Pulmonary artery endothelial cell (primary cell): ENCODE data around the gene CALU. TPM values are rescaled to one million over a fixed set of nuclear protein-coding genes. Genes with fewer than 3 reads are reported as not detected.

ENCODE experiments used
- DNase-seq: peaks from one replicate; pipeline ENCODE4 v3.0.0-alpha.2; 2011; ENCODE audit warnings: low read depth, low spot score
- total RNA-seq: library from RNA; depleted of rRNA; stranded (reverse); fragments of >200 nt; gene quantifications from 2 replicates; pipeline ENCODE4 v1.2.3, GENCODE V29; 2014

CALU gene
- total RNA-seq, 1 donor from 2014 or later: 381 TPM

DNA sequence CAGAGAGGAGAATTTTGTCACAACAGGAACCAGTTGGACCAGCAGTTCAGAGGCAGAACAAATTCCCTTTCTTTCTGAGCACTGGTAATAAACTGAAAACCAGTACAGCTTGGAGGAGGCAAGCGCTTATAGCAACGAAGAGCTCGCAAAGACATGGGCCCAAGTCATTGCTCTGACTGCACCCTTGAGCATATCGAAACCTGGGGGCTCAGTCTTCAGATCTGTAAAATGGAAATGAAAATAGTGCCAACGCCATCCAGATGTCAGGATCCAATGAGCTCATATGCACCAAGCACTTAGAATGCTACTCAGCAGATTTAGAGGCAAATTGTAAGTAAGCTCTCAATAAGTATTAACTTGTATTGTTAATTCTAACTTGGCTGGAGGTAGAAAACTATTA, 14.4 kb upstream of the CALU start:
- DNase-seq: no peak

DNA sequence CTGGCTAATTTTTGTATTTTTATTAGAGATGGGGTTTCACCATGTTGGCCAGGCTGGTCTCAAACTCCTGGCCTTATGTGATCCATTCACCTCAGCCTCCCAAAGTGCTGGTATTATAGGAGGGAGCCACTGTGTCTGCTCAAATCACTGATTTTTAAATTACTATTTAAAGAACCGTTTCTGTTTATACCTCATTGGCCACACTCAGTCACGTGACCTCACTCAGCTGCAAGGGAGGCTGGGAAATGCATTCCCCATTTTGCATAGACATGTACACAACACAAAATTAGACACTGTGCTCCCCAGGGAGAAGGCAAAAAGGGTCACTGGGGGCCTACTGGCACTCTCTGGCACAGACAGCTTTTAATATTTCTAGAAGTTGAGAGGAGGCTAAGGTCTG, 13.6 kb upstream of the CALU start:
- no peak for DNase-seq

DNA sequence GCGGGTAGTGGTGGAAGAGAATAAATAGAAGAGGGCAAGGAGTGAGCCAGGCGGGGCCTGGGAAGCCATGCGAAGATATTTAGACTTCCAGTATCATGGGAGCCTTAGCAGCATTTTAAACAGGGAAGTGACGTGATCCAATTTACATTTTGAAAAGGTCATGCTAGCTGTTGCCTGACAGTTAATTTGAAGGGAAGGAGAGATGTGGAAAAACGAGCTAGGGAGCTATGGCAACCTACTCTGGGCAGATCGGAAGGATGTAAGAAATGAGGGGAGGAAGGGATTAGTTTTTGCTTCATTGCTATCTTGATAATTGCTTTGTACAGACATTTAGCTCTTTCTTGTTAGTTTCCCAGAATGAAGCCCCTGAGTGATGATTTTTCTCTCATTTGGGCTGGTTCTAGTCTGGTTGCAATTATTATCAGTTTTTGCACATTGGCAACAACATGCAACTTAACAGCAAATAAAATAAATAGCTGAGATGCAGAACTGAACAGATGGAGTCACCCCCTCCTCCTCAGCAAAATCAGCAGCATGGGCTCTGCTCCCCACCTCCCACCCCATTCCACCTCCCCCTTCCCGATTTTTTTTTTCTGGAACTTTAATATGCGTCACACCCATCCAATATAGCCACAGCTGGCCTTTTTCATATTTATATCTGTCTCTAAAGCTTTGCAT, 13.0 kb upstream of the CALU start:
- no peak for DNase-seq

DNA sequence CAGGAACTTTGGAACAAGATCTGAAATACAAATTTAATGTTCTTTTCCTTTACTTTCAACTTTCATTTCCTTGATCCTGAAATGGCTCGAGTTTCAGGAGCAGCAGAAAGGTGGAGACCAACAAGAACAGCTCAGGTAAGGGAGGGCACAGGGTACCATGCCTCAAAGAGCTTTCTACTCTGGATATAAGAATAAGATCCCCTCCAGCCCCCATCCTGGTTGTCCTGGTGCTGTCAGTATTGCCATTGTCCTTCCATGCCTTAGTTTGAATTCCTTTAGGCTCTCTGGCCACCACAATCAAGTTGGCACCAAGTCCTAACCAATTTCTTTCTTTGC, 12.5 kb upstream of the CALU start:
- no peak for DNase-seq

- DNase-seq: no peak
Observed at GRCh38 chr7:128727239-128727638, 11.9 kb upstream of the CALU start.

GRCh38 chr7:128728598-128728997, 10.6 kb upstream of the CALU start:
- no peak for DNase-seq

GRCh38 chr7:128729494-128729893, 9.7 kb upstream of the CALU start:
- DNase-seq: no peak

GRCh38 chr7:128731184-128731583, 8.0 kb upstream of the CALU start:
- no peak for DNase-seq

- DNase-seq: no peak
Observed at GRCh38 chr7:128732521-128733277, 6.5 kb upstream of the CALU start.

DNA sequence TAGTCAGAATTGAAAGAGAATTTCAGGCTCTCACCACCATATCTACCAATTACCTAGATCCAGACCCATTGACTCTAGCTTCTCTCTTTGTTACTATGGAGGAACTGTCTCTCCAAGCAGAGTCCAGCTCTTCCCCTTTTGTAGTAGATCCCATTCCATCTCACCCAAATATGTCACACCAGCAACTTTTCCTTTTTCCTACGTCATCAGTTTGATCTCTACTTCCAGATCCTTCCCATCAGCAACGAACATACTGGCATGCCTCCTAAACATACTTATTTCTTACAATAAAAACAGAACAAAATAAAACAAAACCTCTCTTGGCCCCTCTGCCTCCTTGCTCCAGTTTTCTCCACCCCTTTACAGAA, 5.9 kb upstream of the CALU start:
- no peak for DNase-seq

DNA sequence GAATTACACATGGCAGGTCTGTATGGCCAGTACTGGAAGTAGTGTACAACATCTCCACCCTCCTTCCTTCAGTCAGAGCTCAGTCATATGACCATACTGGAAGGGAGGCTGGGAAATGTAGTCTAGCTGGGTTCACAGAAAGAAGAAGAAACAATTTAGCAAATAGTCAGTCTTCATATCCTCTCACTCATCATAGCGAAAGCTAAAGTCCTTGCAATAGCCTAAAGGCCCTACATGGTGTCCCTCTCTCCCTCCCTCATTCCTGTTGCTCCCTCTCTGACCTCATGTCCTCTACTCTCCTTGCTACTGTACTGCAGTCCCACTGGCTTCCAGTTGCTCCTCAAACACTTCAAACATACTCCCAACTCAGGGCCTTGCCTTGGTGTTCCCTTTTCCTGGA, 4.3 kb upstream of the CALU start:
- no peak for DNase-seq

DNA sequence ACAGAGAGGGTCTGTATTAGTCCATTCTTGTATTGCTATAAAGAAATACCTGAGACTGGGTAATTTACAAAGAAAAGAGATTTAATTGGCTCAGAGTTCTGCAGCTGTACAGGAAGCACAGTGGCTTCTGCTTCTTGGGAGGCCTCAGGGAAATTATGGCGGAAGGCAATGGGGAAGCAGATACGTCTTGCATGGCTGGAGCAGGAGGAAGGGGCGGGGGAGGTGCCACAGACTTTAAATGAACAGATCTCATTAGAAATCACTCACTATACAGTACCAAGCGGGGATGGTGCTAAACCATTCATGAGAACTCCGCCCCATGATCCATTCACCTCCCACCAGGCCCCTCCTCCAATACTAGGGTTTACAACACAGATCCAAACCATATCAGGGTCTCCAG, 3.7 kb upstream of the CALU start:
- DNase-seq: no peak

DNA sequence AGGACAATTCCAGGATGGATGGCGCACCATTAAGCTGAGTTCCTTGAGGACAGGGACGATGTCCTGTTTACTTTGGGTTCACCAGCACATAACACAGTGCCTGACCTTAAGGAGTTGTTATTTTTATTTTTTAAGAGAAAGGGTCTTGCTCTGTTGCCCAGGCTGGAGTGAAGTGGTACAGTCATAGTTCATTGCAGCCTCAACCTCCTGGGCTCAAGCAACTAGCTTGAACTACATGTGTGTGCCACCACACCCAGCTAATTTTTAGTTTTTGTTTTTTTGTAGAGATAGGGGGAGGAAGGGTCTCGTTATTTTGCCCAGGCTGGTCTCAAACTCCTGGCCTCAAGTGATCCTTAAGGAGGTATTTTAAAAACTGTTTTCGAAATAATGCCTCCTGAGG, 1.7 kb upstream of the CALU start:
- no peak for DNase-seq

DNA sequence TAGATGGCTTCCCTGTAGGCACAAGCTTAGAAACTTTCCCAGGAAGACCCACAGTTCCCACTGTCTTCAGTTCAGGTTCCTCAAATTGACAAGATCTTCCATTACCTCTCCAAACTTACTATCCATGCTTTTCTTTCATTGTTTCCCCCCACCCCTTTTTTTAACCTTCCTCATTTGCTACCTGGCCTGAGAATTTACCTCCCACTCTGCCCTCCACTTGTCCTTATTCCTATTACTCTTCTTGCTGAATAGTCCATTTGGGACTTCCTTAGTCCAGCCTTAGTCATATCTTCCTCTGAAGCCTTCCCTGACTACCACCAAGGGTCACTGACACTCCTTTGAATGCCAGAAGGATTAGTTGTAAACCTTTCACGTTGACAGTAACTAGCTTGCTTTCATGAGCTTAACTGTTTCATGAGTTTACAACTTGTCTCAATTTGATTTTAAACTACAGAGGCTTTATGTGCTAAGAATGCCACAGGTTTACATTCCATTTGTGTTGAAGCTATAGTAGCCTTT, 1.2 kb upstream of the CALU start:
- DNase-seq: no peak

- no peak for DNase-seq
Observed at GRCh38 chr7:128738570-128739047, 550 bp upstream of the CALU start.

- no peak for DNase-seq
Observed at GRCh38 chr7:128739990-128740682, 977 bp downstream of the CALU start.

DNA sequence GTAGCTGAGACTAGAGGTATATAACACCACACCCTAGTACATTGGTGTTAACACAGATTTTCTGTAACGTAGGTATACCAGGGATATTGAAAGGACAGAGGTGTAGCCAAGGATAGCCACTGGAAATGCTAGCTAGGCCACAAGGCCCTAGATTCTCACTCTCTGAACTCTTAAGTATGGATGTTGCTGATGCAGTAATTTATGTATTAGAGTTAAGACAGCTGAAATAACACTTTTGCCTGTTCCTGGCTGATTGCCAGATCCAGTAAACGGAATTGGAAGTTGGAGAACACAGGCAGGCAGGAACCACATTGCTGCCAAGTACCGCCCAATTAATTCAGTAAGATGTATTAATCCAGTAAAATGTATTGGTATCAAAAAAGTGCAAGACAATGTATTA, 1.8 kb downstream of the CALU start:
- DNase-seq: peak; percentile 83

GRCh38 chr7:128741491-128741890, 2.3 kb downstream of the CALU start:
- DNase-seq: no peak

DNA sequence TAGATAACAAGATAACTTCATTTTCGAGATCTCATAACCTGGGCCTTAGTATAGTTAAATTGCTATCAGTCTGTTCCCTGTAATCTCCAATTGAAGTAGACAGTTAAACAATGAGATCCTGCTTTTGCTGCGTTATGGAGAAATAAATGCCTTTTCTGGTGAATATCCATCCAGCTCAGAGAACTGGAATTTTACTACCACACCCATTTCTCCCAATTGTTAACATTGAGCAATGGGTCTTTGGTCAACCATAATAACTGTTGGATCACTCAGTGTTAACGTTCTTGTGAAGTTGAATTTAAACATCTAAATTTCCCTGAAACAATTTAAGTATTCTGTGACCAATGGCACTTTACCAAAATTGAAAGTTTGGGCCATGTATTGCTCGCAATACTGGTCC, 3.0 kb downstream of the CALU start:
- no peak for DNase-seq

- DNase-seq: no peak
Observed at GRCh38 chr7:128743112-128743772, 4.1 kb downstream of the CALU start.

DNA sequence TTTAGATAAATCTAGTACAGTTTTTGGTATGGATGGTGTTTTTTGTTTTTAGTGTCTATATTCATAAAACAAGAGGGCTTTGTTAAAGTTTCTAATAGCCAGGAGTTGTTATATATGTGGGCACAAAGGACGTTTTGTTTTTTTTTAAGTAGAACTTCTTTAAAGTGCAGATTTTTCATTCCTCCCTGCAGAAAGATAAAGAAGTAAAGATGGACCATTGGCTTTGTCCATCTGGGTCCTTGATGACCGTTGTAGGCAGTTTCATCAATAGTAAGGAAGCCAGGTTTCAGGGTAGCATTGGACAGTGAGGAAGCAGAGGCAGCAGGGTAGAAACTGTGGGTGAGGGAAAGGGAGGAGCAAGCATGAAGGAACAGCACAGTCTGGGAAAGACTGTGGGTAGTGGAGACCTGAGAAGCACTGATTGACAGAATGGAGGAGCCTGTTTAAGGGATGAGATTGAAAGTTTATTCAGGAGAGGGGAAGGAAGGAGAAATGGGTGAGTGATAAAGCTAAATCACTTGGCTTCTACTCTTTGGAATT, 5.3 kb downstream of the CALU start:
- no peak for DNase-seq

GRCh38 chr7:128745706-128746105, 6.5 kb downstream of the CALU start:
- no peak for DNase-seq
